GM10248 (cell line): Measurements from ENCODE around the gene CCDC3.

Experiments
- CTCF ChIA-PET: fragments of 300-600 bp; sonication (Branson Sonifier 250); formaldehyde crosslinking; extraction: SDS; loops from one replicate; lab custom pipeline; 2021; ENCODE audit warnings: antibody characterized with exemption; lab: Yijun Ruan, JAX
- POLR2A ChIA-PET: fragments of 350-650 bp; sonication (Branson Sonifier 250); formaldehyde crosslinking; extraction: SDS; loops from one replicate; lab custom pipeline; 2020; ENCODE audit warnings: antibody characterized with exemption; lab: Yijun Ruan, JAX
- DNase-seq: peaks from one replicate; pipeline ENCODE4 v3.0.0; 2012; ENCODE audit errors: extremely low spot score
- CTCF ChIP-seq: IDR thresholded peaks from 2 replicates; pipeline ENCODE4 v1.5.1; 2012; ENCODE audit warnings: mild to moderate bottlenecking, low read depth; ENCODE audit errors: extremely low read depth, missing control alignments, control extremely low read depth

Gene CCDC3

GRCh38 chr10:13003004-13003403 lies 1.5 kb upstream of the CCDC3 start:
- ChIA-PET CTCF (no interaction called here), POLR2A (no interaction called here)
- TF ChIP-seq CTCF, result no peak
- DNase-seq, result no peak

DNA sequence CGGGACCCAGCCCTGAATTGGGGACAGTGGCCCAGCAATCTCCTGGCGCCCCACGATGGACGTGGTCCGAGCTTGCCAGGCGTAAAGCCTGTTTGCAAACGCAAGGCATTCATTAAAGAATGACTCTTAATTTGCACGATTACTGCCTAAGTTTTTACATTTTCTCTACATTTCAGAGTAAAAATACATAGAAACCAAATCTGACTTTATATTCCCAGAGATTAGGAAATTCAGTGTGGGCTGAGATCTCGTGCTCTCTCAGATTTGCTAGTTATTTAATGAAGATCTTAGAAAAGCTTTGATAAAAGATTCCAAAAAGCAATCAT lies 337 bp upstream of the CCDC3 start:
- ChIA-PET POLR2A (no interaction called here), CTCF (interaction anchor here (0.6 kb wide), 1 partner anchor 439 kb away, joined by 3 read pairs; no protein-coding TSS in a partner anchor)
- no peak for DNase-seq
- TF ChIP-seq CTCF, result no peak

DNA sequence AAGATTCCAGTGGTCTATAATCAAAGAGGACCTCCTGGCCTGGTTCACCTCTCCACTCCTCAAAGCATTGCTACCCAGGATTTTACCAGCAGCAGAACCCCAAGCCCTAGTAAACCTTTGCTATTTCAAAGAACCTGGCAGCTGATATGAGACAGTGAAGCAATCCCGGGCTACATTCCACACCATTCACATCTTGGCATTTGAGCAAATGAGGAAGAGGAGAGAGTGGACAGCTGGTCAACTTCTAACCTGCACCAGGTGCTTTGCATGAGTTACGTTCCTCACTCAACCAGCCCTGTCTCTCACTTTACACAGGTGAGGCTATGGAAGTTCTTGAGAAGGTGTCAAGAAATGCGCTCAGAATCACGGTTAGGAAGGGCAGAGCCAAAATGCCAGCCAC lies 1.1 kb downstream of the CCDC3 start:
- TF ChIP-seq CTCF, result no peak
- ChIA-PET POLR2A (no interaction called here), CTCF (no interaction called here)
- DNase-seq, result no peak

DNA sequence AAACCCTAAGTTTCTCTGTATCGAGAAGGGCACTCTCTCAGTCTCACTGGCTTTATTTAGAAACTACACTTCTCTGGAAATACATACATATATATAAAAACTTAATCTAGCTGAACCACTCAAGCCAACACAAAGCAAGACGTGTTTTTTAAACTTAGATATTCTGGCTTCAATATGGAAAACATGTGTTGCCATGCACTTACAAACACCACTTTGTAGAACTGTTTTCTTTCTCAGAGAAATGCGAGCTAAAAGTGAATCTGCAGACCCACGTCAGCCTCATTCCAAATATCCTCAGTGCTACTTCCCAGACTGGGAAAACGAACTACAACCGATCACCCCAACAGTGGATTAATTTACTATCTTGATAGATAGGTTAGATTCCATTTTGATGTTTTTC lies 1.7 kb downstream of the CCDC3 start:
- ChIA-PET POLR2A (no interaction called here), CTCF (no interaction called here)
- TF ChIP-seq CTCF, result no peak
- no peak for DNase-seq

- no peak for DNase-seq
- ChIA-PET POLR2A (no interaction called here), CTCF (interaction anchor here (1.4 to 1.5 kb wide), 2 partner anchors 10 to 19 kb away, joined by 3 to 5 read pairs; no protein-coding TSS in a partner anchor)
- no peak for TF ChIP-seq CTCF
Measured at GRCh38 chr10:12995425-12995861, 6.1 kb downstream of the CCDC3 start.

GRCh38 chr10:12993595-12993994 lies 7.9 kb downstream of the CCDC3 start:
- no peak for TF ChIP-seq CTCF
- POLR2A ChIA-PET, result no interaction called here
- no peak for DNase-seq
- CTCF ChIA-PET, result no interaction called here

DNA sequence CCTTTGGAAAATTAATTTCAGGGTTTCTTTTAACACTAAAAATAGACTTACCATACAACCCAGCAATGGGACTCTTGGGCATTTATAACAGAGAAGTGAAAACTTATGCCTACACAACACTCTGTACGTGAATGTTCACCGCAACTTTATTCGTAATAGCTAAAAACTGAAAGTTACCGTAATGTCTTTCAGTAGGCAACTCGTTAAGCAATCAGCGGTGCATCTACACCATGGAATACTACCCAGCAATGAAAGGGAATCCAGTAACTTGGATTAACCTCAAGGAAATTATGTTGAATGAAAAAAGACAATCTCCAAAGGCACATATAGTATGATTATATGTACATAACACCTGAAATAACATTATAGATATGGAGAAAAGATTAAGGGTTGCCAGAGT lies 16.2 kb downstream of the CCDC3 start:
- ChIA-PET CTCF (interaction anchor here (1.3 to 1.6 kb wide), 2 partner anchors 11 to 13 kb away, joined by 3 read pairs; no protein-coding TSS in a partner anchor), POLR2A (no interaction called here)
- TF ChIP-seq CTCF, result no peak
- no peak for DNase-seq
